ENCODE measurements around the gene ATP10A.
"Not testable (repeated sequence)": the region's sequence is repeated elsewhere in the genome, so short reads cannot be mapped to it uniquely, and the experiment has no call there.

Gene ATP10A

GRCh38 chr15:25652704-25653103 lies 210.4 kb downstream of the ATP10A start:
- H3K9ac ChIP-seq: no peak overlapping the region
- no peaks in the 10 kb centered on the region for H3K36me3 ChIP-seq (ENCODE audit: control insufficient read depth, insufficient read depth, low read length)
- no peaks in the 10 kb centered on the region for H3K27me3 ChIP-seq (ENCODE audit: control insufficient read depth, insufficient read depth, low read length)
- H2AFZ ChIP-seq: no peak overlapping the region
- no peak overlapping the region for H3K4me3 ChIP-seq (ENCODE audit: low read depth, low read length)
- H3K79me2 ChIP-seq: no peaks in the 10 kb centered on the region
- no peak overlapping the region for H3K27ac ChIP-seq
- no peaks in the 10 kb centered on the region for H3K9me3 ChIP-seq (ENCODE audit: control insufficient read depth, low read length)
- no peak for TF ChIP-seq CTCF (IDR thresholded peaks at IDR 0.05)
- no peak overlapping the region for H3K4me2 ChIP-seq (ENCODE audit: low read length)
- no peaks in the 10 kb centered on the region for H3K4me1 ChIP-seq

- Histone ChIP-seq H3K27ac (no peak overlapping the region), H3K9ac (no peak overlapping the region), H3K36me3 (ENCODE audit: control insufficient read depth, insufficient read depth, low read length) (no peaks in the 10 kb centered on the region), H3K9me3 (ENCODE audit: control insufficient read depth, low read length) (no peaks in the 10 kb centered on the region), H3K79me2 (no peaks in the 10 kb centered on the region), H3K4me2 (ENCODE audit: low read length) (no peak overlapping the region), H3K4me1 (no peaks in the 10 kb centered on the region), H3K27me3 (ENCODE audit: control insufficient read depth, insufficient read depth, low read length) (no peaks in the 10 kb centered on the region), H2AFZ (no peak overlapping the region), H3K4me3 (ENCODE audit: low read depth, low read length) (no peak overlapping the region)
- no peak for TF ChIP-seq CTCF (IDR thresholded peaks at IDR 0.05)
Measured at GRCh38 chr15:25649390-25649789, 213.7 kb downstream of the ATP10A start.

- no peak for TF ChIP-seq CTCF (IDR thresholded peaks at IDR 0.05)
- no peak overlapping the region for H3K9ac ChIP-seq
- no peaks in the 10 kb centered on the region for H3K27me3 ChIP-seq (ENCODE audit: control insufficient read depth, insufficient read depth, low read length)
- no peaks in the 10 kb centered on the region for H3K9me3 ChIP-seq (ENCODE audit: control insufficient read depth, low read length)
- no peaks in the 10 kb centered on the region for H3K4me1 ChIP-seq
- H3K4me2 ChIP-seq (ENCODE audit: low read length): no peak overlapping the region
- H3K27ac ChIP-seq: no peak overlapping the region
- no peak overlapping the region for H3K4me3 ChIP-seq (ENCODE audit: low read depth, low read length)
- H3K36me3 ChIP-seq (ENCODE audit: control insufficient read depth, insufficient read depth, low read length): no peaks in the 10 kb centered on the region
- no peak overlapping the region for H2AFZ ChIP-seq
- H3K79me2 ChIP-seq: no peaks in the 10 kb centered on the region
Measured at GRCh38 chr15:25643120-25643519, 220.0 kb downstream of the ATP10A start.

- H3K4me1 ChIP-seq: no peaks in the 10 kb centered on the region
- H3K36me3 ChIP-seq (ENCODE audit: control insufficient read depth, insufficient read depth, low read length): no peaks in the 10 kb centered on the region
- H3K27ac ChIP-seq: no peak overlapping the region
- no peak overlapping the region for H3K9ac ChIP-seq
- TF ChIP-seq CTCF (IDR thresholded peaks at IDR 0.05): no peak
- H3K4me2 ChIP-seq (ENCODE audit: low read length): no peak overlapping the region
- no peaks in the 10 kb centered on the region for H3K27me3 ChIP-seq (ENCODE audit: control insufficient read depth, insufficient read depth, low read length)
- no peaks in the 10 kb centered on the region for H3K79me2 ChIP-seq
- no peak overlapping the region for H2AFZ ChIP-seq
- H3K9me3 ChIP-seq (ENCODE audit: control insufficient read depth, low read length): no peaks in the 10 kb centered on the region
- H3K4me3 ChIP-seq (ENCODE audit: low read depth, low read length): no peak overlapping the region
Measured at GRCh38 chr15:25641762-25642161, 221.4 kb downstream of the ATP10A start.

GRCh38 chr15:25641361-25641760 lies 221.8 kb downstream of the ATP10A start:
- no peak overlapping the region for H3K27ac ChIP-seq
- no peaks in the 10 kb centered on the region for H3K9me3 ChIP-seq (ENCODE audit: control insufficient read depth, low read length)
- TF ChIP-seq CTCF (IDR thresholded peaks at IDR 0.05): no peak
- H3K36me3 ChIP-seq (ENCODE audit: control insufficient read depth, insufficient read depth, low read length): no peaks in the 10 kb centered on the region
- no peaks in the 10 kb centered on the region for H3K4me1 ChIP-seq
- no peaks in the 10 kb centered on the region for H3K27me3 ChIP-seq (ENCODE audit: control insufficient read depth, insufficient read depth, low read length)
- H3K4me3 ChIP-seq (ENCODE audit: low read depth, low read length): no peak overlapping the region
- H3K4me2 ChIP-seq (ENCODE audit: low read length): no peak overlapping the region
- no peak overlapping the region for H3K9ac ChIP-seq
- no peaks in the 10 kb centered on the region for H3K79me2 ChIP-seq
- H2AFZ ChIP-seq: no peak overlapping the region

- H3K4me1 ChIP-seq; H3K4me2 ChIP-seq (ENCODE audit: low read length); H3K27ac ChIP-seq; H3K36me3 ChIP-seq (ENCODE audit: control insufficient read depth, insufficient read depth, low read length); H3K27me3 ChIP-seq (ENCODE audit: control insufficient read depth, insufficient read depth, low read length); H3K79me2 ChIP-seq; H3K9ac ChIP-seq; H2AFZ ChIP-seq; H3K4me3 ChIP-seq (ENCODE audit: low read depth, low read length); H3K9me3 ChIP-seq (ENCODE audit: control insufficient read depth, low read length): not testable (repeated sequence)
Measured at GRCh38 chr15:25640959-25641358, 222.2 kb downstream of the ATP10A start.
